Neural progenitor cell (in vitro differentiated cells): ENCODE measurements around the gene TRAT1. TPM values are rescaled to one million over a fixed set of nuclear protein-coding genes. Genes with fewer than 3 reads are reported as not detected.
"Not testable (repeated sequence)": the region's sequence is repeated elsewhere in the genome, so short reads cannot be mapped to it uniquely, and the experiment has no call there.

Source experiments
- DNase-seq: peaks from one replicate; pipeline ENCODE4 v3.0.0-alpha.2; 2016; ENCODE audit warnings: low spot score
- H2AFZ ChIP-seq: fragments of 200-600 bp; sonication (generic); replicated peaks from 2 replicates; pipeline ENCODE4 v1.6.1; 2016; ENCODE audit warnings: antibody characterized with exemption
- H3F3A ChIP-seq: fragments of 200-600 bp; sonication (generic); 2 replicates; pipeline ENCODE4 v1.6.1; 2016; ENCODE audit warnings: antibody characterized with exemption, low read depth
- H3K27ac ChIP-seq: fragments of 200-600 bp; sonication (generic); 2 replicates; pipeline ENCODE4 v1.5.1; 2016; ENCODE audit warnings: mild to moderate bottlenecking
- H3K27me3 ChIP-seq: fragments of 200-600 bp; sonication (generic); 2 replicates; pipeline ENCODE4 v1.6.1; 2016; ENCODE audit warnings: mild to moderate bottlenecking, moderate library complexity
- H3K36me3 ChIP-seq: fragments of 200-600 bp; sonication (generic); 2 replicates; pipeline ENCODE4 v1.5.1; 2016
- H3K4me1 ChIP-seq: fragments of 200-600 bp; sonication (generic); 2 replicates; pipeline ENCODE4 v1.6.1; 2016; ENCODE audit warnings: mixed run types
- H3K4me2 ChIP-seq: fragments of 200-600 bp; sonication (generic); 2 replicates; pipeline ENCODE4 v1.6.1; 2016
- H3K4me3 ChIP-seq: fragments of 200-600 bp; sonication (generic); 2 replicates; pipeline ENCODE4 v1.5.1; 2016
- H3K79me2 ChIP-seq: fragments of 200-600 bp; sonication (generic); 2 replicates; pipeline ENCODE4 v1.6.1; 2016; ENCODE audit warnings: low read depth
- H3K9ac ChIP-seq: fragments of 200-600 bp; sonication (generic); 2 replicates; pipeline ENCODE4 v1.6.1; 2016
- H3K9me3 ChIP-seq: fragments of 200-600 bp; sonication (generic); 2 replicates; pipeline ENCODE4 v1.5.1; 2016; ENCODE audit warnings: low read depth
- H4K20me1 ChIP-seq: fragments of 200-600 bp; sonication (generic); 2 replicates; pipeline ENCODE4 v1.6.1; 2016; ENCODE audit warnings: low read depth
- H3K27ac Mint-ChIP-seq: 3 replicates; pipeline ENCODE4 v1.8.0; 2021; ENCODE audit warnings: mixed read lengths
- H3K27me3 Mint-ChIP-seq: 2 replicates; pipeline ENCODE4 v1.8.0; 2022; ENCODE audit warnings: low read depth, mild to moderate bottlenecking, inconsistent platforms, moderate library complexity, mixed read lengths; ENCODE audit not compliant: insufficient read depth
- H3K36me3 Mint-ChIP-seq: 3 replicates; pipeline ENCODE4 v1.8.0; 2021; ENCODE audit warnings: mixed read lengths
- H3K4me1 Mint-ChIP-seq: 3 replicates; pipeline ENCODE4 v1.8.0; 2021; ENCODE audit warnings: mixed read lengths
- H3K4me3 Mint-ChIP-seq: 3 replicates; pipeline ENCODE4 v1.8.0; 2021; ENCODE audit warnings: mild to moderate bottlenecking, moderate library complexity, mixed read lengths
- H3K9me3 Mint-ChIP-seq: 3 replicates; pipeline ENCODE4 v1.8.0; 2020; ENCODE audit warnings: mixed read lengths
- EZH2 ChIP-seq: fragments of 200-600 bp; sonication (generic); IDR thresholded peaks from 2 replicates; pipeline ENCODE4 v1.6.1; 2017; ENCODE audit warnings: antibody characterized with exemption, mild to moderate bottlenecking, moderate library complexity
- EZH2phosphoT487 ChIP-seq: fragments of 200-600 bp; sonication (generic); IDR thresholded peaks from 2 replicates; pipeline ENCODE4 v1.6.1; 2017; ENCODE audit warnings: antibody characterized with exemption
- total RNA-seq: library from RNA; depleted of rRNA; stranded (reverse); fragments of >200 nt; gene quantifications from 2 replicates; pipeline ENCODE4 v1.2.3, GENCODE V29; 2015; ENCODE audit warnings: low replicate concordance
- TF ChIP-seq, protein P1 (sequence below): fragments of 200-600 bp; sonication (generic); IDR thresholded peaks from 2 replicates; pipeline ENCODE4 v1.5.1; 2017; ENCODE audit warnings: antibody characterized with exemption, mild to moderate bottlenecking

TRAT1 gene
- total RNA-seq, 1 donor from 2014 or later: not detected

DNA sequence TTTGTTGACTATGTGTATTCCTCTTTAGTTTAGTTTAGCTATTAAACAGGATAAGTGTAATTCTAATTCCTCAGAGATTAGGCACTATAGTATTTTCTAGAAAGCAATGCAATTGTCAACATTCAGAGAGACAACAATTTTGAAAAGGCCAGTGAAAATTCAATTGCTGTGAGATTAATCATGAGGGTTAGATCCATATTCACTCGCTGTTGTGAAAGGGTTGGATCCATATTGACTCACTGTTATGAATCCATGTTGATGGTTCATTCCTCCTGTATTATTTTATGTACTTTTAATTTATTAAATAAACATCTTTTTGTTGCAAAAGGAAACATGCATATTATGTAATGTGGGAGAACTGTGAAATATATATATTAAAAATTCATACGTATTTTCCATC lies 641 bp downstream of the TRAT1 start:
- Mint-ChIP-seq H3K27me3 (peaks cover 2% of the 10 kb centered on the region), H3K27ac (no peak overlapping the region), H3K9me3 (no peaks in the 10 kb centered on the region), H3K4me1 (peaks cover 15% of the 10 kb centered on the region), H3K4me3 (no peak overlapping the region), H3K36me3 (no peaks in the 10 kb centered on the region)
- H3K36me3 ChIP-seq: no peaks in the 10 kb centered on the region
- no peak overlapping the region for H2AFZ ChIP-seq
- H3K4me2 ChIP-seq: no peak overlapping the region
- no peaks in the 10 kb centered on the region for H3K4me1 ChIP-seq
- no peaks in the 10 kb centered on the region for H3K27me3 ChIP-seq
- no peak overlapping the region for H3K27ac ChIP-seq
- TF ChIP-seq EZH2phosphoT487 (no peak), EZH2 (no peak)
- TF ChIP-seq, protein P1, sequence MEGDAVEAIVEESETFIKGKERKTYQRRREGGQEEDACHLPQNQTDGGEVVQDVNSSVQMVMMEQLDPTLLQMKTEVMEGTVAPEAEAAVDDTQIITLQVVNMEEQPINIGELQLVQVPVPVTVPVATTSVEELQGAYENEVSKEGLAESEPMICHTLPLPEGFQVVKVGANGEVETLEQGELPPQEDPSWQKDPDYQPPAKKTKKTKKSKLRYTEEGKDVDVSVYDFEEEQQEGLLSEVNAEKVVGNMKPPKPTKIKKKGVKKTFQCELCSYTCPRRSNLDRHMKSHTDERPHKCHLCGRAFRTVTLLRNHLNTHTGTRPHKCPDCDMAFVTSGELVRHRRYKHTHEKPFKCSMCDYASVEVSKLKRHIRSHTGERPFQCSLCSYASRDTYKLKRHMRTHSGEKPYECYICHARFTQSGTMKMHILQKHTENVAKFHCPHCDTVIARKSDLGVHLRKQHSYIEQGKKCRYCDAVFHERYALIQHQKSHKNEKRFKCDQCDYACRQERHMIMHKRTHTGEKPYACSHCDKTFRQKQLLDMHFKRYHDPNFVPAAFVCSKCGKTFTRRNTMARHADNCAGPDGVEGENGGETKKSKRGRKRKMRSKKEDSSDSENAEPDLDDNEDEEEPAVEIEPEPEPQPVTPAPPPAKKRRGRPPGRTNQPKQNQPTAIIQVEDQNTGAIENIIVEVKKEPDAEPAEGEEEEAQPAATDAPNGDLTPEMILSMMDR: no peak
- H3F3A ChIP-seq: no peaks in the 10 kb centered on the region
- H3K9me3 ChIP-seq: no peaks in the 10 kb centered on the region
- no peak for DNase-seq
- no peak overlapping the region for H3K4me3 ChIP-seq
- no peak overlapping the region for H3K9ac ChIP-seq
- H3K79me2 ChIP-seq: no peaks in the 10 kb centered on the region
- no peaks in the 10 kb centered on the region for H4K20me1 ChIP-seq

DNA sequence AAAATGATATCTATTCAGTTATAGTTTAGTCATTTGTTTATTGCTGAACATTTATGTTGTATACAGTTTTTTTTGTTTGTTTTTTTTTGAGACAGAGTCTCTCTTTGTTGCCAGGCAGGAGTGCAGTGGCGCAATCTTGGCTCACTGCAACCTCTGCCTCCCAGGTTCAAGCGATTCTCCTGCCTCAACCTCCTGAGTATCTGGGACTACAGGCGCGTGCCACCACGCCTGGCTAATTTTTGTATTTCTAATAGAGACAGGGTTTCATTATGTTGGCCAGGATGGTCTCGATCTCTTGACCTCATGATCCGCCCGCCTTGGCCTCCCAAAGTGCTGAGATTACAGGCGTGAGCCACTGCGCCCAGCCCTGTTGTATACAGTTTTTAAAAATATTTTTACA lies 1.2 kb downstream of the TRAT1 start:
- H4K20me1 ChIP-seq, H3K36me3 Mint-ChIP-seq, H3K9me3 Mint-ChIP-seq: not testable (repeated sequence)

DNA sequence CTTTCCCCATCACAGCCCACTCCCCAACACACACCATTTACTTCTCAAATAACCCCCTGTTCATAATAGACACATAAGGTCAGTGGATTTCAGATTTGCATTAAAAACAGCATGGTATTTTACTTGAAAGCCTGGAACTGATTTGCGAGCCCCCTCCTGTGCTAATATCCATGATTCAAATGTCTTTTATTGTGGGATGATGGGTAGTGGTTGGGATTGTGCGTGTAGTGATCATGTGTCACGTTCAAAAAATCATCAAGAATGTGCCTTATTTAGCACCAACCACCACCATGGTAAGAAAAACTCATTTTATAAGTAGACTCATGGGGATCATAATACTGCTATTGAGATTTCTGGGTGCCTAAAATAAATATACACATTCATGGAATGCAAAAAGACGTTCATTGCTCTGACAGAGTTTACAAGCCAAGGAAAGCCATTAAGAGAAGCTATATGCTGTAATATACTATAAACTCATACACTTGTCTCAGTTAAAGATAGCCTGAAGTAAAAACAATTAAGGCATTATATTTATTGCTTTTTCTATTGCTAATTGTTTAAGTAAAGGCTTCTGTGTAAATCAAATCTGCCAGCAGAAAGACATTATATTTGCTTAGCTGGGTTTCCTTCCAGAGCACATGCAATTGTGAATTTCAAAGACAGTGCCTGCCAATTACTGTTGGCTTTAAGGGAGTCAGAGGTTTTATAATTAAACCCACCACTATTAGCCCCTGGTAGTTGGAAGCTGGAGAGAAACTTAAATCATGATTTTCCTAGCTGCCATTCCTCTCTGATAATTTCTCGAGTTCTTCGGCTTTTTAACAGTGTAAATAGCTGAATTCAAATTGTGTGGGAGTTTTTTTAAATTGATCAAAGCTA lies 4.0 kb downstream of the TRAT1 start:
- TF ChIP-seq, protein P1: no peak
- TF ChIP-seq EZH2: no peak
- no peak for TF ChIP-seq EZH2phosphoT487
- Histone ChIP-seq H3K79me2 (no peaks in the 10 kb centered on the region), H3F3A (no peaks in the 10 kb centered on the region), H3K36me3 (no peaks in the 10 kb centered on the region), H3K4me1 (no peaks in the 10 kb centered on the region), H3K9ac (no peak overlapping the region), H3K9me3 (no peaks in the 10 kb centered on the region), H3K27me3 (no peaks in the 10 kb centered on the region), H3K4me2 (no peak overlapping the region), H2AFZ (no peak overlapping the region), H4K20me1 (no peaks in the 10 kb centered on the region), H3K4me3 (no peak overlapping the region), H3K27ac (no peak overlapping the region)
- no peaks in the 10 kb centered on the region for H3K36me3 Mint-ChIP-seq
- H3K4me3 Mint-ChIP-seq: no peak overlapping the region
- H3K4me1 Mint-ChIP-seq: peaks cover 31% of the 10 kb centered on the region
- H3K9me3 Mint-ChIP-seq: no peaks in the 10 kb centered on the region
- DNase-seq: no peak
- no peaks in the 10 kb centered on the region for H3K27me3 Mint-ChIP-seq
- peak overlapping the region; percentile 11 for H3K27ac Mint-ChIP-seq

More for the DNA sequence above, 1.2 kb downstream of the TRAT1 start:
- not testable (repeated sequence) for H3K27ac Mint-ChIP-seq, H3K4me3 ChIP-seq, H3K27me3 ChIP-seq, H3K27ac ChIP-seq, H3K9me3 ChIP-seq, H3K4me2 ChIP-seq, H2AFZ ChIP-seq, H3F3A ChIP-seq, H3K36me3 ChIP-seq, H3K79me2 ChIP-seq, H3K4me1 ChIP-seq, DNase-seq, H3K27me3 Mint-ChIP-seq, H3K4me3 Mint-ChIP-seq, H3K9ac ChIP-seq
- peaks cover 15% of the 10 kb centered on the region for H3K4me1 Mint-ChIP-seq

DNA sequence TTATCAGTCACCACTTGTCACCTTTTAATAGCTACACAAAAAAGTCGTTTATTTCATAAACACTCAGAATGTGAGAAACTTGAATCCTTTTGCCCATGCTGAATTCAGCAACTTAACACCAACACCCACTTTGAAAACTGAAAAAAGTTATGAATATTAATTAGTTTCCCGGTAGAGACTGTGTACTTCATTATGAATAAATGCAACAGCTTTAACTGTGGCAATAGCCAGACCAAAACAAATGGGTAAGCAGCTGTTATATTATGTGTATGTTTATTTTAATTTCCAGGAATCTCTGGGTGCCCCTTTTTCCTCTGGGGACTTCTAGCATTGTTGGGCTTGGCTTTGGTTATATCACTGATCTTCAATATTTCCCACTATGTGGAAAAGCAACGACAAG lies 7.8 kb downstream of the TRAT1 start:
- TF ChIP-seq, protein P1: no peak
- TF ChIP-seq EZH2phosphoT487: no peak
- no peak for TF ChIP-seq EZH2
- Histone ChIP-seq H3K4me3 (no peak overlapping the region), H4K20me1 (no peaks in the 10 kb centered on the region), H3K4me2 (no peak overlapping the region), H2AFZ (no peak overlapping the region), H3K9ac (no peak overlapping the region), H3K79me2 (no peaks in the 10 kb centered on the region), H3K27ac (no peak overlapping the region), H3K27me3 (no peaks in the 10 kb centered on the region), H3F3A (no peaks in the 10 kb centered on the region), H3K4me1 (no peaks in the 10 kb centered on the region), H3K36me3 (no peaks in the 10 kb centered on the region), H3K9me3 (no peaks in the 10 kb centered on the region)
- DNase-seq: no peak
- peaks cover 43% of the 10 kb centered on the region for H3K4me1 Mint-ChIP-seq
- no peak overlapping the region for H3K4me3 Mint-ChIP-seq
- H3K9me3 Mint-ChIP-seq: no peaks in the 10 kb centered on the region
- H3K36me3 Mint-ChIP-seq: no peaks in the 10 kb centered on the region
- H3K27me3 Mint-ChIP-seq: peaks cover 2% of the 10 kb centered on the region
- H3K27ac Mint-ChIP-seq: peak overlapping the region; percentile 42
